Activated CD8-positive, alpha-beta memory T cell treated with anti-CD3 and anti-CD28 coated beads for 24 hours (primary cell): Measurements from ENCODE around the gene LRRC74B.

Source experiments
- DNase-seq: peaks from one replicate; pipeline ENCODE4 v3.0.0-alpha.2; 2020

Gene LRRC74B

GRCh38 chr22:21108379-21109115 is 62.8 kb downstream of the LRRC74B start:
- DNase-seq: no peak
